Esophagus squamous epithelium (tissue), 5 donors: ENCODE data around the gene PADI2. TPM values are rescaled to one million over a fixed set of nuclear protein-coding genes. Genes with fewer than 3 reads are reported as not detected.
A peak's percentile ranks its signal among the peaks of the same experiment; 100 is the strongest.

ENCODE experiments used
- DNase-seq: peaks from one replicate; lab custom pipeline; 2025; lab: John Stamatoyannopoulos, UW
- H3K27ac ChIP-seq, 4 donors: fragments of 200-600 bp; sonication (generic); one replicate each; pipeline ENCODE4 v1.5.1; 2016 to 2019; ENCODE audit warnings: mild to moderate bottlenecking in 1 of 4
- H3K27me3 ChIP-seq, 4 donors: fragments of 200-600 bp; sonication (generic); 1 replicate in 3 of 4; 2 replicates in 1 of 4; pipeline versions ENCODE4 v1.5.1 to v1.6.0; 2017 to 2021; ENCODE audit warnings: antibody characterized with exemption in 1 of 4
- H3K36me3 ChIP-seq, 3 donors: fragments of 200-600 bp; sonication (generic); one replicate each; pipeline ENCODE4 v1.5.1; 2016 to 2019
- H3K4me1 ChIP-seq, 3 donors: fragments of 200-600 bp; sonication (generic); one replicate each; pipeline ENCODE4 v1.5.1; 2017 to 2019
- H3K4me3 ChIP-seq, 4 donors: fragments of 200-600 bp; sonication (generic); 1 replicate in 3 of 4; 2 replicates in 1 of 4; pipeline ENCODE4 v1.5.1; 2016 to 2019; ENCODE audit warnings: mild to moderate bottlenecking in 2 of 4, moderate library complexity in 1 of 4
- H3K9me3 ChIP-seq, 3 donors: fragments of 200-600 bp; sonication (generic); one replicate each; pipeline ENCODE4 v1.5.1; 2016 to 2019
- POLR2A ChIP-seq, 4 donors: fragments of 450-650 bp; IDR thresholded peaks; one replicate each; pipeline ENCODE4 v1.6.1; 2017; ENCODE audit warnings: antibody characterized with exemption in 4 of 4, mild to moderate bottlenecking in 4 of 4, moderate library complexity in 3 of 4
- WGBS, 2 donors: methylation state at CpG; one replicate each; pipeline ENCODE4 v1.1.5; 2018; 5-methylcytosine and 5-hydroxymethylcytosine counted together
- intact Hi-C: fragments of 100-400 bp; cut with DNase I; formaldehyde crosslinking; loops from one replicate; pipeline ENCODE4 v1.15.0; 2022
- total RNA-seq, 4 donors: library from RNA; depleted of rRNA; stranded (reverse); fragments of >200 nt; gene quantifications; one replicate each; pipeline ENCODE4 v1.1.0, GENCODE V29; 2016
- TF ChIP-seq, protein P1 (sequence below), 6 experiments: fragments of 450-650 bp in 4 of 6; fragments of 200-600 bp in 2 of 6; sonication (generic) in 2 of 6; IDR thresholded peaks; one replicate each; pipeline ENCODE4 v1.5.1; 2016 to 2019; ENCODE audit warnings: antibody characterized with exemption in 6 of 6, mild to moderate bottlenecking in 4 of 6, moderate library complexity in 4 of 6
- donor health status: DM: yes; HTN: yes; CAD: no.

PADI2 gene
- total RNA-seq, 4 donors from 2014 or later, result 0.57 to 2.1 (median 1.1) TPM

DNA sequence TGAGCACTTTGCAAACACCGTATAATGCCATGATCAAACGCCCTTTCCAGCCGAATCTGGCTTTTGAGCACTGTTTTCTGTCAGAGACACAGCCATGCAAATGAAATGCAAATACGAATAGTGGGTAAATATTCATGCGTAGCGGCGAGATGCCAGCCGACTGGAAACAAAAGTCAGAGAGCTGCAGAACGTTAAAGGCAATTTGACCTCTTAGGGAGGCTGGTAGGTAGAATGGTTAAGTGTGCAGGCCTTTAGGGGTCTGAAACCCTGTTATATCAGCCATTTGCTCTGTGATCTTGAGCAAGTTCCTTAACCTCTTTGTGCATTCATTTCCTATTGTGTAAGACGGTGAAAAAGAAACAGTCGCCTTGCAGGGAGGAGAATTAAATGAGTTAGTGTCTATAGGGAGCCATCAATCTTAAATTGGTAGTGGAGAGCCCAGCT, 58.9 kb downstream of the PADI2 start:
- no peak for TF ChIP-seq POLR2A (IDR thresholded peaks at IDR 0.05)
- intact Hi-C loops, result loop anchor here (10.0 kb wide), 1 partner anchor 184 kb away; the partner anchor contains the start of gene PADI3
- H3K27ac ChIP-seq, result no peak overlapping the region

DNA sequence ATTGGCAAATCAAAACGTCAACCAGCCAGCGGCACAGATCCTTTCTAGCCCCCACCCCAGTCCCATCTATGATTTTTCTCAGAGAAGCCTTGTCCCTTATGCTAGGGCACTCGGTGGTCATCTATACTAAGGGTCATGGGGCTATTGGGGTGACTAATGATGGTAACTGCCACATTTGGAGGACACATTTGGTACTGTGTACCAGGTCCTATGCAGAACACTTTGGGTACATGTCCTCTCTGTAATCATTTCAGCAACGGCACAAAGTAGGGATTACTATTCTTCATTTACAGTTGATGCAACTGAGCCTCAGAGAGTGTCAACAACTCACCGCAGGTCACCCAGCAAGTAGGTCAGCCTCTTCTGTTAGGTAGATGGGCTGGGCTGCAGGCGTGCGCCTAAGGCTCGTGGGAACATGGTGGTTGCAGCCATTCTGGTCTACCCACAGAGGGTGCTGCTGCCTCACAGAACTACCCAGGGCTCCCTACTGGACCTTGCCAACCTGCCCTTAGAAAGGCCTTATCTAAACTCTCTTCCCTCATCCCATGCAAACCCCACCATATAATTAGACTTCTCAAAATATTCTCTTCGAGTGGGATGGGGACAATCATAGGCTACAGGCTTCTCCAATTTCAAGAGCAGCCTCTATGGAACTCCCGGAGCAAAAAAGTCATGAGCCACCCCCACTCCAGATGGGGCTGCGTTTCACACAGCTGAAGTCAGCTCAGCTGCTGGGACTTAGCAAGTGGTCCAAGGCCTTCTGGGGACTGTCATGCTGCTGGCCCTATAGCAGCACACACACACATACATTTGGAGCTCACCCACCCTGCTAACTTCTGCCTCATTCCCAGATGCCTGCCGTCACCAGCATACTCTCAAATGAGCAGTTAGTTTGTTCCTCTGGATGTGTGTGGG, 59.6 kb downstream of the PADI2 start:
- no peak for DNase-seq
- WGBS, 2 donors, result 34 to 41% methylated on average over 12 of the region's 12 CpGs
- no peak overlapping the region for H3K4me3 ChIP-seq
- no peaks in the 10 kb centered on the region for H3K36me3 ChIP-seq
- TF ChIP-seq POLR2A (IDR thresholded peaks at IDR 0.05), result no peak
- TF ChIP-seq, protein P1, sequence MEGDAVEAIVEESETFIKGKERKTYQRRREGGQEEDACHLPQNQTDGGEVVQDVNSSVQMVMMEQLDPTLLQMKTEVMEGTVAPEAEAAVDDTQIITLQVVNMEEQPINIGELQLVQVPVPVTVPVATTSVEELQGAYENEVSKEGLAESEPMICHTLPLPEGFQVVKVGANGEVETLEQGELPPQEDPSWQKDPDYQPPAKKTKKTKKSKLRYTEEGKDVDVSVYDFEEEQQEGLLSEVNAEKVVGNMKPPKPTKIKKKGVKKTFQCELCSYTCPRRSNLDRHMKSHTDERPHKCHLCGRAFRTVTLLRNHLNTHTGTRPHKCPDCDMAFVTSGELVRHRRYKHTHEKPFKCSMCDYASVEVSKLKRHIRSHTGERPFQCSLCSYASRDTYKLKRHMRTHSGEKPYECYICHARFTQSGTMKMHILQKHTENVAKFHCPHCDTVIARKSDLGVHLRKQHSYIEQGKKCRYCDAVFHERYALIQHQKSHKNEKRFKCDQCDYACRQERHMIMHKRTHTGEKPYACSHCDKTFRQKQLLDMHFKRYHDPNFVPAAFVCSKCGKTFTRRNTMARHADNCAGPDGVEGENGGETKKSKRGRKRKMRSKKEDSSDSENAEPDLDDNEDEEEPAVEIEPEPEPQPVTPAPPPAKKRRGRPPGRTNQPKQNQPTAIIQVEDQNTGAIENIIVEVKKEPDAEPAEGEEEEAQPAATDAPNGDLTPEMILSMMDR (IDR thresholded peaks at IDR 0.05), result peak in 5 of 6 experiments; percentile 49 to 80 (median 69)
- H3K27me3 ChIP-seq, result peaks cover 0 to 12% (median 0%) of the 10 kb centered on the region in 4 donors
- peaks cover 0 to 14% (median 0%) of the 10 kb centered on the region in 3 donors for H3K4me1 ChIP-seq
- intact Hi-C loops, result loop anchor here (10.0 kb wide), 1 partner anchor 185 kb away; the partner anchor contains the start of gene PADI3
- no peaks in the 10 kb centered on the region for H3K9me3 ChIP-seq
- no peak overlapping the region for H3K27ac ChIP-seq

More for the DNA sequence above, 58.9 kb downstream of the PADI2 start:
- no peaks in the 10 kb centered on the region for H3K36me3 ChIP-seq
- H3K27me3 ChIP-seq, result peaks cover 0 to 12% (median 0%) of the 10 kb centered on the region in 4 donors
- 53 to 55% methylated on average over 11 of the region's 11 CpGs for WGBS, 2 donors
- no peak overlapping the region for H3K4me3 ChIP-seq
- H3K4me1 ChIP-seq, result peaks cover 0 to 8% (median 0%) of the 10 kb centered on the region in 3 donors
- H3K9me3 ChIP-seq, result peaks cover 0 to 6% (median 5%) of the 10 kb centered on the region in 3 donors
- DNase-seq, result no peak

DNA sequence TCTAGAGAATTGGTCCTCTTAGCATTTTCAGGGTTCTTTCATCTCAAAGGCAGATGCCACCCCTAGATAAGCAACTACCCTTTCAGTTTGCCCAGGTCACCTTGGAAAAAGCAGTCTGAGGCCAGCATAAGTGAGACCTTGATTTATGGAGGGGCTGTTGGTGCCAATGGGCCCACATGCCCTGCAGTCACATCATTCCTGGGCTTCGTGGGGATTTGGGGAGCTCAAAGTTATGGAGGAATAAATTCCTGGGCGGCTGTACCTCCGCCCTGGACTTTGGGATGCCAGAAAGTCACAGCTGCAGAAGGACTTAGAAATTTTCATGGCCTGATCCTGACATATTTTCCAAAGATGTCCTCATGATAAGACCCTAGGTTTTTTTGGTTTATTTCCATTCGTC, 62.7 kb downstream of the PADI2 start:
- no peak for TF ChIP-seq POLR2A (IDR thresholded peaks at IDR 0.05)
- no peak for DNase-seq
- H3K4me3 ChIP-seq, result no peak overlapping the region
- intact Hi-C loops, result no loop called here
- H3K36me3 ChIP-seq, result peaks cover 0 to 9% (median 0%) of the 10 kb centered on the region in 3 donors
- no peaks in the 10 kb centered on the region for H3K9me3 ChIP-seq
- 72 to 77% methylated on average over 3 to 4 of the region's 4 CpGs for WGBS, 2 donors
- H3K27me3 ChIP-seq, result peaks cover 0 to 12% (median 0%) of the 10 kb centered on the region in 4 donors
- H3K4me1 ChIP-seq, result peaks cover 11 to 34% (median 11%) of the 10 kb centered on the region in 3 donors
- H3K27ac ChIP-seq, result no peak overlapping the region

DNA sequence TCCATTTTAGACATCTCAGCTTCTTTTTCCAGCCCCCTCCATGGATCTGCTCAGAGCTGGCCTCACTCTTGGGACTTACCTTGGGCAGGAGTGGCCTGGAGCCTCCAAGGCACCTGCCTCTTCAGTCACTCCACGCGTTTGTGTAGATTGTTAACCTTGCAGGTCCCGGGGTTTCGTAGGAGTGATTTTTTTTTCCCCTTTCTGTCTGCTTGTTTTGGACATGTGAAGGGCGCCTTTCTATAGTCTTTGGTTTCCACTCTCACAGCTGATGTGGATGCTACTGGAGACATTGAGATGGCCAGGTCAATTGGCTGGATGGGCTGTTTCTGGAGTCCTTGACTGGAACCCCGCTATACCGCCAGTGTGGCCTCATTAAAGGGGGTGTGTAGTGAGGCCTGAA, 63.5 kb downstream of the PADI2 start:
- intact Hi-C loops, result no loop called here
- TF ChIP-seq POLR2A (IDR thresholded peaks at IDR 0.05), result no peak
- TF ChIP-seq, protein P1 (IDR thresholded peaks at IDR 0.05), result no peak
- Histone ChIP-seq H3K4me1 (peaks cover 11 to 41% (median 11%) of the 10 kb centered on the region in 3 donors), H3K27ac (no peak overlapping the region), H3K27me3 (peaks cover 0 to 12% (median 0%) of the 10 kb centered on the region in 4 donors), H3K36me3 (peaks cover 0 to 16% (median 0%) of the 10 kb centered on the region in 3 donors), H3K9me3 (no peaks in the 10 kb centered on the region), H3K4me3 (no peak overlapping the region)
- no peak for DNase-seq
- 92 to 96% methylated on average over 5 to 7 of the region's 7 CpGs for WGBS, 2 donors

DNA sequence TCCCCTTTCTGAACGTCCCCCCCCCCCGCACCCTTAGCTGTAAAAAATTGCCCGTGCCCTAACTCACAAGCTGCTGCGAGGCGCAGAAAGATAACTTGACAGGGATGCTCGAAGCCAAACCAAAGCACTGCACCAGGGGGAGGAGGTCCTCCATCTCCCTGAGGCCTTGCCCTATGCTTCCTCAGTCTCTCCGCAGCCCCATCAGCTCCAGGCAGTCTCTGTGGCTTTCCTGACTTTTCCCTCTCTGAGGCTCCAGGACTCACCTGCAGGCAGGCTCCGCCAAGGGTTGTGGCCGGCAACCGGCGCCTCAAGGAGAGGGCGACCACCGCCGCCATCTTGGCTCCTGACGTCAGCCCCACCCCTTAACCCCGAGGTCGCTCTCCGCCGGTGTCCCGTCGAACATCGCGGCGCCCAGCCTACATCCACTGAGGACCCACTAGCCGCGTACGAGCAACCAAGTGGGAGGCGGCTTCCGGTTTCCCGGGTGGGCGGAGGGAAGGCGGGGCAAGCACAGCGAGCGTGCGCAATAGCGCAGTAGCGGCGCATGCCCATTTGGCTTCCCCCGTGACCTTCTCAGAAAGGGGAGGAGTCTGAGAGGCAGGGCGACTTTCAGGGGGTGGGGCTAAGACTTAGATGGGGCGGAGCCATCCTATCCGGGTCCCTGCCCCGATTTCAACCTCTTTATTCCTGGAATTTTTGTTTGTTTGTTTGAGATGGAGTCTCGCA, 65.4 kb downstream of the PADI2 start, which contains the start of gene SDHB:
Gene SDHB, minus strand, starts transcription at position 348 of the 726 bp plus-strand sequence. Its CDS starts 13 bp downstream, at position 335.
- peaks cover 11 to 45% (median 11%) of the 10 kb centered on the region in 3 donors for H3K4me1 ChIP-seq
- H3K4me3 ChIP-seq, result peak within 1 kb of the TSS; percentile 74 to 94 (median 76)
- intact Hi-C loops, result no loop called here
- 0% methylated on average over 14 to 18 of the region's 44 CpGs for whole genome bisulfite sequencing, 2 donors
- peak within 1 kb of the TSS; percentile 91 to 98 (median 93) for H3K27ac ChIP-seq
- peaks cover 0 to 10% (median 0%) of the 10 kb centered on the region in 4 donors for H3K27me3 ChIP-seq
- H3K9me3 ChIP-seq, result no peaks in the 10 kb centered on the region
- TF ChIP-seq POLR2A (IDR thresholded peaks at IDR 0.05), result peak in 3 of 4 donors; percentile 84 to 96 (median 91)
- TF ChIP-seq, protein P1 (IDR thresholded peaks at IDR 0.05), result peak in 1 of 6 experiments; percentile 34
- peaks cover 0 to 36% (median 6%) of the 10 kb centered on the region in 3 donors for H3K36me3 ChIP-seq
- peak; percentile 86 for DNase-seq
